DOHH2 (cell line): ENCODE results near the gene PSME1.

Experiments used
- CTCF ChIP-seq: fragments of 200-600 bp; sonication (generic); IDR thresholded peaks from one replicate; pipeline ENCODE4 v1.5.1; 2014; ENCODE audit warnings: antibody characterized with exemption, mild to moderate bottlenecking, low read depth, low read length; ENCODE audit not compliant: poor library complexity, severe bottlenecking
- EZH2phosphoT487 ChIP-seq: fragments of 200-600 bp; sonication (generic); IDR thresholded peaks from 2 replicates; pipeline ENCODE4 v1.6.1; 2017; ENCODE audit warnings: borderline replicate concordance, mild to moderate bottlenecking, antibody characterized with exemption, low read length, moderate library complexity, mixed read lengths

- TF ChIP-seq CTCF (no peak), EZH2phosphoT487 (no peak)
These were observed 10.5 kb downstream of the PSME1 start, which contains the start of gene PSME2 for GRCh38 chr14:24146453-24146977.
